H9 (cell line): Measurements from ENCODE around the gene NKAIN4. TPM values are rescaled to one million over a fixed set of nuclear protein-coding genes. Genes with fewer than 3 reads are reported as not detected.

ENCODE experiments used
- DNase-seq: peaks from one replicate; pipeline ENCODE4 v3.0.0-alpha.2; 2017
- H2AFZ ChIP-seq: one replicate; pipeline ENCODE4 v1.6.1; 2013; ENCODE audit warnings: mild to moderate bottlenecking, low read length, control low read depth, moderate library complexity
- H2AK5ac ChIP-seq: 2 replicates; pipeline ENCODE4 v1.6.1; 2013; ENCODE audit warnings: low read length, control low read depth, mixed read lengths; ENCODE audit not compliant: insufficient read length
- H2BK120ac ChIP-seq: one replicate; pipeline ENCODE4 v1.6.1; 2013; ENCODE audit warnings: low read depth, mild to moderate bottlenecking, low read length, control low read depth, inconsistent platforms; ENCODE audit not compliant: poor library complexity, severe bottlenecking
- H2BK12ac ChIP-seq: 2 replicates; pipeline ENCODE4 v1.6.1; 2013; ENCODE audit warnings: low read length, control low read depth, mixed read lengths, low read depth; ENCODE audit not compliant: insufficient read length
- H2BK15ac ChIP-seq: 2 replicates; pipeline ENCODE4 v1.6.1; 2013; ENCODE audit warnings: low read depth, low read length, control low read depth
- H2BK20ac ChIP-seq: one replicate; pipeline ENCODE4 v1.6.1; 2013; ENCODE audit warnings: low read depth, mild to moderate bottlenecking, low read length, control low read depth, inconsistent platforms; ENCODE audit not compliant: poor library complexity, severe bottlenecking
- H2BK5ac ChIP-seq: 2 replicates; pipeline ENCODE4 v1.6.1; 2013; ENCODE audit warnings: low read length, control low read depth, mixed read lengths; ENCODE audit not compliant: insufficient read length
- H3K14ac ChIP-seq: 2 replicates; pipeline ENCODE4 v1.6.1; 2013; ENCODE audit warnings: low read length, control low read depth; ENCODE audit not compliant: insufficient read depth
- H3K18ac ChIP-seq: 2 replicates; pipeline ENCODE4 v1.6.1; 2013; ENCODE audit warnings: low read depth, mild to moderate bottlenecking, mixed read lengths, low read length, control low read depth; ENCODE audit not compliant: insufficient read length
- H3K23ac ChIP-seq: 2 replicates; pipeline ENCODE4 v1.6.1; 2013; ENCODE audit warnings: low read length, control low read depth, mixed read lengths, low read depth; ENCODE audit not compliant: insufficient read length
- H3K23me2 ChIP-seq: 2 replicates; pipeline ENCODE4 v1.6.1; 2013; ENCODE audit warnings: low read depth, mild to moderate bottlenecking, mixed read lengths, low read length, control low read depth; ENCODE audit not compliant: insufficient read length, poor library complexity, severe bottlenecking
- H3K27ac ChIP-seq: 2 replicates; pipeline ENCODE4 v1.5.1; 2013; ENCODE audit warnings: low read length, control low read depth, mixed read lengths, low read depth; ENCODE audit not compliant: insufficient read length
- H3K27me3 ChIP-seq: 2 replicates; pipeline ENCODE4 v1.6.1; 2013; ENCODE audit warnings: low read length, control low read depth, inconsistent platforms; ENCODE audit not compliant: insufficient read depth
- H3K4ac ChIP-seq: 2 replicates; pipeline ENCODE4 v1.6.1; 2013; ENCODE audit warnings: low read depth, mild to moderate bottlenecking, control low read depth, inconsistent platforms, low read length, moderate library complexity
- H3K4me1 ChIP-seq: 2 replicates; pipeline ENCODE4 v1.6.1; 2013; ENCODE audit warnings: low read length, control low read depth, inconsistent platforms; ENCODE audit not compliant: insufficient read depth
- H3K4me2 ChIP-seq: 2 replicates; pipeline ENCODE4 v1.6.1; 2013; ENCODE audit warnings: low read length, control low read depth, mixed read lengths; ENCODE audit not compliant: insufficient read length, insufficient read depth
- H3K56ac ChIP-seq: 2 replicates; pipeline ENCODE4 v1.6.1; 2013; ENCODE audit warnings: low read depth, mild to moderate bottlenecking, mixed read lengths, low read length, control low read depth; ENCODE audit not compliant: insufficient read length
- H3K79me1 ChIP-seq: 2 replicates; pipeline ENCODE4 v1.6.1; 2013; ENCODE audit warnings: low read depth, mild to moderate bottlenecking, moderate library complexity, low read length, control low read depth, inconsistent platforms; ENCODE audit not compliant: insufficient read depth, poor library complexity, severe bottlenecking
- H3K79me2 ChIP-seq: 2 replicates; pipeline ENCODE4 v1.6.1; 2013; ENCODE audit warnings: low read length, control low read depth, inconsistent platforms; ENCODE audit not compliant: insufficient read depth
- H3K9ac ChIP-seq: 2 replicates; pipeline ENCODE4 v1.6.1; 2013; ENCODE audit warnings: low read length, control low read depth, mixed read lengths; ENCODE audit not compliant: insufficient read length; ENCODE audit errors: extremely low read depth
- H3K9me3 ChIP-seq: one replicate; pipeline ENCODE4 v1.6.1; 2013; ENCODE audit warnings: low read depth, low read length, inconsistent platforms; ENCODE audit not compliant: control insufficient read depth
- H3T11ph ChIP-seq: one replicate; pipeline ENCODE4 v1.6.1; 2013; ENCODE audit warnings: mild to moderate bottlenecking, low read length, control low read depth, inconsistent platforms
- H4K20me1 ChIP-seq: one replicate; pipeline ENCODE4 v1.6.1; 2013; ENCODE audit not compliant: control insufficient read depth, insufficient read length, insufficient read depth
- H4K5ac ChIP-seq: 2 replicates; pipeline ENCODE4 v1.6.1; 2013; ENCODE audit warnings: low read depth, mild to moderate bottlenecking, mixed read lengths, low read length, control low read depth; ENCODE audit not compliant: insufficient read length
- H4K8ac ChIP-seq: replicated peaks from 2 replicates; pipeline ENCODE4 v1.6.1; 2013; ENCODE audit warnings: low read length, control low read depth, mixed read lengths, low read depth; ENCODE audit not compliant: insufficient read length
- H4K91ac ChIP-seq: 2 replicates; pipeline ENCODE4 v1.6.1; 2013; ENCODE audit warnings: low read depth, mild to moderate bottlenecking, moderate library complexity, mixed read lengths, low read length, control low read depth; ENCODE audit not compliant: insufficient read length
- H3K27ac Mint-ChIP-seq, 3 experiments: 2 replicates in 2 of 3; 3 replicates in 1 of 3; pipeline ENCODE4 v1.8.0; 2020 to 2021; ENCODE audit warnings: mixed read lengths in 3 of 3, mild to moderate bottlenecking in 1 of 3, moderate library complexity in 1 of 3
- H3K27me3 Mint-ChIP-seq: 2 replicates; pipeline ENCODE4 v1.8.0; 2021; ENCODE audit warnings: low read depth, mild to moderate bottlenecking, moderate library complexity, mixed read lengths
- H3K36me3 Mint-ChIP-seq, 3 experiments: 2 replicates in 2 of 3; 3 replicates in 1 of 3; pipeline ENCODE4 v1.8.0; 2020 to 2021; ENCODE audit warnings: low read depth in 3 of 3, mixed read lengths in 3 of 3; ENCODE audit not compliant: insufficient read depth in 1 of 3
- H3K4me1 Mint-ChIP-seq, 2 experiments: 2 replicates each; pipeline ENCODE4 v1.8.0; 2020; ENCODE audit warnings: mixed read lengths in 2 of 2
- H3K4me3 Mint-ChIP-seq, 2 experiments: 2 replicates in 1 of 2; 3 replicates in 1 of 2; pipeline ENCODE4 v1.8.0; 2020 to 2021; ENCODE audit warnings: mild to moderate bottlenecking in 2 of 2, mixed read lengths in 2 of 2, moderate library complexity in 1 of 2
- H3K9me3 Mint-ChIP-seq, 2 experiments: 2 replicates in 1 of 2; 3 replicates in 1 of 2; pipeline ENCODE4 v1.8.0; 2020; ENCODE audit warnings: mild to moderate bottlenecking in 2 of 2, mixed read lengths in 2 of 2, moderate library complexity in 1 of 2
- CTCF ChIP-seq: fragments of 200-600 bp; sonication (generic); conservative IDR thresholded peaks from 3 replicates; pipeline ENCODE4 v1.8.0; 2021; ENCODE audit warnings: antibody characterized with exemption, mild to moderate bottlenecking
- WGBS: extraction: QIAGEN DNeasy Blood & Tissue Kit; methylation state at CpG from one replicate; pipeline ENCODE4 v1.1.7; 2013; ENCODE audit warnings: missing lambda C conversion rate, low lambda C conversion rate, mixed read lengths; ENCODE audit not compliant: insufficient read length; ENCODE audit errors: extremely low coverage; 5-methylcytosine and 5-hydroxymethylcytosine counted together
- total RNA-seq: library from RNA; stranded (reverse); gene quantifications from 2 replicates; pipeline ENCODE4 v1.2.1, GENCODE V29; 2021

NKAIN4 gene
- total RNA-seq, 1 experiment from 2014 or later: 20.9 TPM

DNA sequence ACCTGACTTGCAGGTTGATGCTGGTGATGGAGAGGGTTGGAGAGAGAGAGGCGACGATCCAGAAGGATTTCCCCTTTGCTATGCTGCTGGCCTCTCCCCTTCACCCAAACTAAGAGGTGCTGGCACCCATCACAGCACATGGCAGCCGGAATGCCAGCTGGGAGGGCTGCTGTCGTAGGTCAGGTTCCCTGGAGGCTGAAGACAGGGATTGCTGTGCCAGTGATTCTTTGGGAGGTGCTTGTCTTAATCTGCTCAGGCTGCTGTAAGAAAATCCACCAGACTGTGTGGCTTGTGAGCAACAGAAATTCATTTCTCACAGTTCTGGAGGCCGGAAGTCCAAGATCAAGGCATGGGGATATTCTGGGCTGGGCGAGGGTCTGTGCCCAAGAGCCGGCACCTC, 14.0 kb upstream of the NKAIN4 start:
- no peak overlapping the region; the same call in 1 of the 2 replicates for H3K14ac ChIP-seq
- no peak overlapping the region for H3K56ac ChIP-seq
- H3K23ac ChIP-seq: no peak overlapping the region
- Mint-ChIP-seq H3K27ac (peak overlapping the region in 2 of 3 experiments; percentile 19 to 40; a peak in 1 of 7 replicates), H3K36me3 (no peaks in the 10 kb centered on the region), H3K4me1 (peaks cover 12 to 20% of the 10 kb centered on the region in 2 experiments), H3K4me3 (no peak overlapping the region), H3K9me3 (no peaks in the 10 kb centered on the region), H3K27me3 (peaks cover 12% of the 10 kb centered on the region)
- H3K4me1 ChIP-seq: no peaks in the 10 kb centered on the region
- no peak overlapping the region for H3K9ac ChIP-seq
- H3K27ac ChIP-seq: no peak overlapping the region
- no peak overlapping the region for H3K18ac ChIP-seq
- H3T11ph ChIP-seq: no peak overlapping the region
- no peak overlapping the region for H4K91ac ChIP-seq
- H4K20me1 ChIP-seq: no peaks in the 10 kb centered on the region
- H3K4me2 ChIP-seq: no peak overlapping the region
- no peaks in the 10 kb centered on the region for H3K27me3 ChIP-seq
- H2BK120ac ChIP-seq: no peak overlapping the region
- H4K8ac ChIP-seq: no peak overlapping the region
- H3K79me1 ChIP-seq: no peaks in the 10 kb centered on the region
- no peak overlapping the region for H4K5ac ChIP-seq
- WGBS: no CpG with 5 or more reads among the region's 7 CpGs
- no peak overlapping the region for H2BK15ac ChIP-seq
- H2BK12ac ChIP-seq: no peak overlapping the region
- H2BK5ac ChIP-seq: no peak overlapping the region
- H3K23me2 ChIP-seq: no peaks in the 10 kb centered on the region
- no peak overlapping the region for H2BK20ac ChIP-seq
- no peak for TF ChIP-seq CTCF
- H2AFZ ChIP-seq: no peak overlapping the region
- no peaks in the 10 kb centered on the region for H3K9me3 ChIP-seq
- H3K4ac ChIP-seq: no peak overlapping the region
- no peak overlapping the region for H2AK5ac ChIP-seq
- DNase-seq: no peak
- H3K79me2 ChIP-seq: peaks cover 2% of the 10 kb centered on the region; the same call in 1 of the 2 replicates
